HG02763 (cell line): ENCODE data around the gene PIK3R1.
"Not testable (repeated sequence)": the region's sequence is repeated elsewhere in the genome, so short reads cannot be mapped to it uniquely, and the experiment has no call there.

ENCODE experiments used
- ATAC-seq: cut with Tn5 transposase; IDR thresholded peaks from one replicate; pipeline ENCODE4 v1.9.1; 2021; ENCODE audit warnings: mild to moderate bottlenecking, moderate library complexity; ENCODE audit not compliant: unreplicated experiment

Gene PIK3R1

DNA sequence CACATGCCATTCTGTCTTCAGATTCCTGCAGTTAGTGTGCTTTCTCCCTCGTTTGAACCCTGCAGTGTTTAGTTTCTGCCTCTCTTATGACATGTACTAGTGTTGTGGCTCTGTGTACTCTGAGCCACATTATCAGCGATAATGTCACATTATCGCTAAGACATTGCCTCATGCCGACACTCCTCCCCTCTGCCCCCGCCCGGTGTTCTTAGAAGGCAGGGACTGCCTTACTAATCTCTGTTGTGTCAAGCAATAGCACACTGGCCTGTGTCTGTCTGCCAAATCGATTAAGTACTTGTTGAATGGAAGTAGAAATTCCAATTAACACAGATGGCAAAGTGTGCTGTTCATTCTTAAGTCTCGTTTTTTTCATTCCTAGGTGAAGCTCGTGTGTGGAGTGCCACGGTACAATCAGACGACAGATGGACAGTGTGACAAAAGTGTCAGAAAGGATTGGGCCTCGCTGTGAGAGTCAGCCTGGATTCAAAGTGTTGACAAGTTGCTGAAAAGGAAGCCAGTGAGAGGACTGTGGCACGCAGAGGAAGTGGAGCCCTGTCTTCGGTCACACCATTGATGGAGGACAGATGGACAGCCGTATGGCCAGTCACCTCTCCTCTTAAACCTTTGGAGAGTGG is 10.5 kb downstream of the PIK3R1 start:
- no peak for ATAC-seq

DNA sequence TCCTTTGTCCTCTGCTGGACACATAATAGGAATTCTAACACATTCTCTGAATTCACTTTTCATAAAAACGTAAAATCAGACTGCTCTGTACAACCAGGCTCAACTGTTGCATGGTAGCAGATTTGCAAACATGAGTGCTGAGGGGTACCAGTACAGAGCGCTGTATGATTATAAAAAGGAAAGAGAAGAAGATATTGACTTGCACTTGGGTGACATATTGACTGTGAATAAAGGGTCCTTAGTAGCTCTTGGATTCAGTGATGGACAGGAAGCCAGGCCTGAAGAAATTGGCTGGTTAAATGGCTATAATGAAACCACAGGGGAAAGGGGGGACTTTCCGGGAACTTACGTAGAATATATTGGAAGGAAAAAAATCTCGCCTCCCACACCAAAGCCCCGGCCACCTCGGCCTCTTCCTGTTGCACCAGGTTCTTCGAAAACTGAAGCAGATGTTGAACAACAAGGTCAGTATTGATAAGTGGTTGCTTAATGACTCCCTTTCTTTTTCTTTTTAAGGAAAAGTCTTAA is 11.1 kb downstream of the PIK3R1 start:
- ATAC-seq: no peak

DNA sequence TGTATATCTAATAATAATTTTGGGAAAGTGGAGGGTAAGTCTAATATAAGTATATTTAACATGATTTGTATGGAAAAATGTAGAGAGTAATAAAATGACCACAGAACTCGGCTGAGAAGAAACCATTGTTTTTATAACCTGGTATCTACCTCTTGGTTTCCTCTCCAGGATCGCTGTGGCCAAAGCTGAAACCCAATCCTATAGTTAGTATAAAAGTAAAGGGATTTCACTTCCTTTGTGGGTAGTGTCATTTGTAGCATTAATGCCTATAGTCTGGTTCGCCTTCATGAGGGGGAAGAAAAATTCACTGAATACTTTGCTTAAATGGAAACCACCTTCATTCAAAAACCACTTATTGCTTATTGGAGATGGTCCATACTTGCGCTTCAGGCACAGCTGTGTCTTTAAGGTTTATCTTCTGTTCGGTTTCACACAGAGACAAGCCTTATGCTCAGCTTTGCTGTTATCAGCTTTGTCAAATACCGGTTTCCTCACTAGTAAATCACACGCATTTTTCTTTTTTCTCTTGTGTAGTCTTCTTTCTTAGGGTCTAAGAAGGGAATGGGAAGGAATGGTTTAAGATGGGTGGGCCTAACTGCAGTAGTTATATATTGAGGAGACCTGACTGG is 12.1 kb downstream of the PIK3R1 start:
- no peak for ATAC-seq

DNA sequence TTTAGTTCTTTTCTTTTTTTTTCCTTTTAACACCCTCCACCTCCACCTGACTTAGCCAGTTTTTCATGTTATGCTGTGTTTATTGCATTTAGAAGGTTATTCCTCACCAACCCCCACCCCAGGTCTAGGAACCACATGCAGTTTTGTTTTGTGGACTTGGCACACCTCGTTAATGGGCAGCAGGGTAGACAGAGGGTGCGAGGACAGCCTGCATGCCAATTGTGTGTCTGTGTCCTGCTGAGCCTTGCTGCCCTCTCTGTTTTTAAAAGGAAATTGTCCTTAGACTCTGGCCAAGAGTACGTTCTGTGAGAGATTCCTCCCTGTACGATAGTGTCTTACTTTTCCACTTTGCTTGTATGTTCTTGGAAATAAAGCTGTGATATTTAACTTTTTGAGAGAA is 13.9 kb downstream of the PIK3R1 start:
- ATAC-seq: no peak

DNA sequence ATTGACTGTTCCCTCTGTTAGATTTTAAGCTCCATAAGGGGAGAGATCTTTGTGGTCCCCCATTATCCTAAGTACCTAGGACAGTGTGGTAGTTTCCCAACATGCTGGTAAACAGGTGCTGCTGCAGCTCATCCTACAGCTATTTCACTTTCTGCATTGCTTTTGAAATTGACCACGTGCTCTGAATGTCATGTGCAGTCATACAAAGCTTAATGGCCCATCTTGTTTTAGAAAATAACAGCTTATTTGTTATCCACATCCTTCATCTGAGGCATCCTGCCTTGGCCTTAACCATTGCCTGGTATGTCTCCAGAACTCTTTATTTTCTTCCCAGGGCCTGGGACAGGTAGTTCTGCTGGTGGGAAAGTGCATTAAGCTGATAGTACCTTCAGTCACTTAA is 14.7 kb downstream of the PIK3R1 start:
- no peak for ATAC-seq

DNA sequence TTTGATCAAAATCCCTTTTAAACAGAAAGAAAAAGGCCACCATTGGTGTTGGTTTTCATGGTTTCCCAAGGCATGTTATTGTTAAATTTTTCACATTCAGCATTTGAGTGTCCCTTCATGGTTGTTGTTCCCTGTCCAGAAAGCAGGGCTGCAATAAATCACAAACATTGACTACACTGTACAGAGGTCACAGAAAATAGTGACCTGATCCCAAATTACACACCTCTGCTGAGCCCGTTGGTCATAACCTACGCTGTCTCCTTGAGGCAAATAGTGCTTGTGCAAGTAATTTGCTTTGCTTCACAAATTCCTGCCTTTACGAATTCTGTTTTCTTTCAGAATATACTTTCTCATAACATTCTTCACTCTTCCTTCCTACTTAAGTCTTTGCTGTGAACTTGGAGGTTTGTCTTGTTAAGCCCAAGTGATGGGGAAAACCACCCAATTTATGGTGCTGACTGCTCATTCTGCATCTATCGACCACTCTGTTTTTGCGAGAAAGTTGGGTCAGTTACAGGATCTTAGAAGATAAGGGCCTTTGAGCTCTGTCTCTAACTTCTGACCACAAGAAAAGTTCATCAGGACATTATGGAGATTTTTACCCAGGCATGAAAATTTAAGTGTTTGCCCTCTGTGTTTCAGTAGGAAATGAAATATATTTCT is 16.0 kb downstream of the PIK3R1 start:
- ATAC-seq: no peak

GRCh38 chr5:68232277-68232676 is 16.7 kb downstream of the PIK3R1 start:
- ATAC-seq: no peak

DNA sequence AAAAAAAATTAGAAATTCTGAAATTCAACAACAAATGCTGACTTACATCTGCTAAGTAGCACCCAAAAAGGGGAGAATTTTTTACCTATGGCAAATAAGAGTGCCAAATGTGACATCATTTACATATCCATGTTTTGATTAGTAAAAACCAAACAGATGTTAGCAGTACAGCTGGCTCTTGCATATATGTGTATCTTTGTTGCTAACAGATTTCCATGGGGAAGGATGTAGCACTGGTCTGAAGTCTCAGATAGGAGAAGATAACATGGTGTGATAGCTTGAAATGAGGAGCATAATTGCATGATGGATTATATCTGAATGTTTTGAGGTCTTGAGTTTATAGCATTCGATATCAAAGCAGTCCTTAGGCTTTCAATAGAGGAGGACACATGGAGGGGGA is 17.5 kb downstream of the PIK3R1 start:
- ATAC-seq: no peak

GRCh38 chr5:68235229-68235628 is 19.7 kb downstream of the PIK3R1 start:
- ATAC-seq: not testable (repeated sequence)

DNA sequence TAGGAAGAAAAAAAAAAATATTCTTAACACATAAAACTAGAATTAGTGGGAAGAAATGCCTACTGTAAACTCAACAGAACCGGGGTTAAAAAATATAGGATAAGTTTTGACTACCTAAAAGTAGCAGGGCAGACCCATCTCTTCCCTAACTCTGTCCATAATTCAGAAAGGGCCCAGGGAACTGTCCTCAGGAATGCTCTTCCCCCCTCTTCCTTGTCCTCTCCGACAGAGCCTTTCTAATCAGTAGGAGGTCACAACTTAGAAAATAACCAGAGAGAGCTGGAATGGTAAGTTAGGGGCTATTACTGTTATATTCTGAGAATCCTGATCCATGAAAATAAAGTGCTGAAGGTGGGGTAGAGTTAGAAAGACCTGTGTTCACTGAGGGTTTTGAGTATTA is 22.2 kb downstream of the PIK3R1 start:
- ATAC-seq: no peak

DNA sequence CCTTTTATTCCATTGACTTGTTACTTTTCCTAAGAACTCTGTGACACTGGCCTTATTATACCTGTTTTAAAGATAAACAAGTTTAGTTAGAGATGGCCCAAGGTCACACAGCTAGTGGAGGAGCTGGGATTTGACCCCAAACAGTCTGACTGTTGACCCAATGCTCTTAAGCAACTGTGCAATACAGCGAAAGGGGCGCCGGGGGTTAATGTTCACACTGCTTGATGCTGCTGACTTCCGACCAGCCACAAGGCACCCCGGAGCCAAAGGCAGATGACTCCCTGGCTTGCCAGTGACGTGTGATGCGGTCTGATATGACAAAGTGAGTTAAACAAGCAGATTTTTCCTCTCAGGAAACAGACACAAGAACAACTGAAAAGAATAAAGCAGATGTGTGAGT is 23.9 kb downstream of the PIK3R1 start:
- ATAC-seq: peak; percentile 89

DNA sequence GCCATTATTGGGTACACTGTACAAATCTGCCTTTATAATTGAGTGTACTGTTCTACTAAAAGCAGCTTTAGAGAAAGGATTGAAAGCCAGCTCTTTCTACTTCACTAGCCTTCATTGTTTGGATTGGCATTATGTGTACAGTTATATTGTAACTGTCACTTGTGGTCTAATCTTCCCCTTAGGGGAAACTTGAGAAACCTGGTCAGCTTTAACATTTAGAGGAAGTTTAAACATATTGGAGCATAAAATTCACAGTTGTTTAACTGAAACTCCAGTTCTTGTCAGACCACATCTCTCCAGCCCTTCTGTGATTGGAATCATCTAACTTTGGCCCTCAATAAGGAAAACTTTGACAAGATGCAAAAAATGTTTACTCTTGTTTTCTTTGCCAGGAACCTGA is 24.6 kb downstream of the PIK3R1 start:
- ATAC-seq: peak; percentile 44

- ATAC-seq: no peak
Measured at GRCh38 chr5:68240771-68241170, 25.2 kb downstream of the PIK3R1 start.

GRCh38 chr5:68242743-68243142 is 27.2 kb downstream of the PIK3R1 start:
- ATAC-seq: no peak

- no peak for ATAC-seq
Measured at GRCh38 chr5:68243251-68243650, 27.7 kb downstream of the PIK3R1 start.

DNA sequence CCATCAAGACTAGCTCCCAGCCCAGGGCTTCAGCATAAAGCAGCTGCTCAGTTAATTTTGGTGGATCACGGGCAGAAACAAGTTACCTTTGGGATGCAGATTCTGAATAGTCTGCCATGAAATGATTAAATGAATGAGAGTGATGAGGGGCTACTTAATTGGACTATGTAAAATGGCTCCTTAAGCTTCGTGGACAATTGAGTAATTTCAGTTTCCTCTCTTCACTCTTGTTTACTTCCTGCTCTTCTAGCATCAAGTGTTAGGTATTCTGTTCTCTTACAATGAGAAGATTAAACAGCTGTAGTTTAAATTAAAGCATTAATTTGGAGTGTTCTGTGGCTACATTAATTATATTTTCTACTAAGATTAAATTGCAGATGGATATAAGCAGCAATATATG is 28.1 kb downstream of the PIK3R1 start:
- no peak for ATAC-seq

DNA sequence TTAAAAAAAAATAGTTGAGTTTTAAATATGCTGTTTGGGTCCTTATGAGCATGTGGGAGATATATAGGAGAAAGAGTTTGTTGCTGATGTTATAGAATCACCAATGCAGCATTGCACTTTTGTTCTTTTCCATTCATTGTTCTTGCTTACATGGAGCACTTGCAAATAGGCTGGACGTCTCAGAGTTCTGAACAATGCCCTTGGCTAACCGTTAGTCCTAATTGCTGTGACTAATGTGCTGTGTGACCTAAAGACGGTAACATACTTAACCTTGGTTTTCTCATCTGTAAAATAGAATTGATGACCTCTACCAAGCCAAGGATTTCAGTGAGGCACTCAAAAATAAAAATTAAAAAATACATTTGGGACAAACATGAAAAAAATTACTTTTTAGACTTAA is 29.8 kb downstream of the PIK3R1 start:
- no peak for ATAC-seq

DNA sequence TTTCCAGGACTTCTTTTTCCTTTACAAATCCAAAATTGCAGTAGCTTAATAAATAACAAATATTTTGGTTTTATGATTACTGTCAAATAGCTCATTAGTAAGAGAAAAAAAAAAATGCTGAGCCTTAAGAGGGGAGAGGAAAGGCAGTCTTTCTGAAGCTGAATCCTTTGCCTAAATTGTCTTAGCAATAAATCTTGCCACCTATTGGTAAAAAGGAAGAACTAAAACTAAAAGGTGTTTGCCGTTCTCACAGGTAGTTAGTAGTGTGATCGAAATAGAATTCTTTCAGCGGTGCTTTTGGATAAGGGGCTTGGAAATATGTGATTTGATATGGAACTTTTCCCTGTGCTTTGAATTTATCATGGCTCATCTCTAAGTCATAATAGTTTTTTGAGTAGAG is 31.2 kb downstream of the PIK3R1 start:
- no peak for ATAC-seq

- ATAC-seq: no peak
Measured at GRCh38 chr5:68247627-68248026, 32.1 kb downstream of the PIK3R1 start.

- ATAC-seq: no peak
Measured at GRCh38 chr5:68248896-68249295, 33.3 kb downstream of the PIK3R1 start.

DNA sequence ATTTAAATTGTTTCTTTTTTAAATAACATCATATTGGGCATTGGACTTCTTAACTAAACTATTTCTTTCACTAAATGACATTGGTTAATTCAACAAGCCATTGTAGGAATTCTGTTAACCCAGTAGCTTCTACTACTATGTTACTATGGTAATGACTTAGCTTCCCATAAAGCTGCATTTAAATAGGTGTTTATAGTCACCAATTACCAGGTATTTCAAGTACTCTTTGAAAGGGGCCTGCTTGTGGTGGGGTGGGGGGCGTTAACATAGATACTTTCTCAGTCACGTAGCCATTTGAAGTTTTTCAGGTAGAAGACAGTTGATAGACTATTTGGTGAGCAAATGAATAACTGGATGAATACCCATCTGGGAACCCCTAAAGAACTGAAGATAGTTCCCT is 34.0 kb downstream of the PIK3R1 start:
- ATAC-seq: no peak

DNA sequence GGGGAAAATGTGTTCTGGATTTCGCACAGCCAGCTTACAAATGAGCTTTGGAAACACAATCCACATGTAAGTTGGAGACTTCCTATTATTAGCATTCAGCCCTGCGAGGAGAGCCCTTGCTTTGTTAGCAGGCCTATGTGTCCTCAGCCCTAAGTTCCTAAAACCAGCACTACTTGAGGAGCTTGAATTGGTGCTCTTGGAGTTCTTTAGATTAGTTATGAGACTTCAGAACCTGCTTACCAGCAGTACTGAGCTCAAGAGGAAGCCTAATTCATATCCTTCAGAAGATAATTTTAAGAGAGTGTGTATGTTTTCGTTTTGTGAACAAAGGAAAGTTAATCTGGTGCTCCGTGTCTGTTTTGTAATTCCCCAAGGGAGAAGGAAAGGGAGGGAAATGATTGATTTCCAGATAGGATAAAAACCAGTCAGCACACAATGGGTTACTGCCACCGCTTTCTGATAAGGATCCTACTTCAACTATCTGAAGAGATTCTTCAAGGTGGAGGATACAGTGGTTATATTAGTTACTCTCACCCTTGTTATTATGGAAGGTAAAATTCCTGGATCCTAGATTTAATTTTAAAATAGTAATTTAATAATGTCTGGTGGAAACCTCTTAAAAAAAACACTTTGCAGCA is 35.2 kb downstream of the PIK3R1 start:
- ATAC-seq: no peak
